ENCODE results near the gene GAS7.
"Not testable (repeated sequence)": the region's sequence is repeated elsewhere in the genome, so short reads cannot be mapped to it uniquely, and the experiment has no call there.

The GAS7 gene

DNA sequence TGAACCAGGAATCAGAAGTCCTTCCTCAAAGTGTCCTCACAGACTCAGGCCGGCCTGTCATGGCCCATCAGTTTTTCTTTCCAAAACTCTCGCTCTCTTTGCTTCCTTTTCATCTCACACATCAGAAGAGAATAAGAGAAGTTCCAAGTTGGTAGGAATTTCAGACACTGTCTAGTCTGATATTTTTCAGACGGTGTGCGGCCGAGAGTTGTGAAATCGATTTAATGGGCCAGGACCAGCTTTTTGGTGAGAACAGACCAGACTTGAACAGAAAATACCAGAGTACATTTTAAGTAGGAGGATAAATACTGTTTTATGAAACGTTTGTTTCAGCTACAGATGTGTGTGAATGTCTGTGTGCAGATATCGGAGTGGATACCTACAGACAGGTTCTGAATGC lies 268.5 kb downstream of the GAS7 start:
- DNase-seq (ENCODE audit: low read depth), result no peak
- TF ChIP-seq, protein P1, sequence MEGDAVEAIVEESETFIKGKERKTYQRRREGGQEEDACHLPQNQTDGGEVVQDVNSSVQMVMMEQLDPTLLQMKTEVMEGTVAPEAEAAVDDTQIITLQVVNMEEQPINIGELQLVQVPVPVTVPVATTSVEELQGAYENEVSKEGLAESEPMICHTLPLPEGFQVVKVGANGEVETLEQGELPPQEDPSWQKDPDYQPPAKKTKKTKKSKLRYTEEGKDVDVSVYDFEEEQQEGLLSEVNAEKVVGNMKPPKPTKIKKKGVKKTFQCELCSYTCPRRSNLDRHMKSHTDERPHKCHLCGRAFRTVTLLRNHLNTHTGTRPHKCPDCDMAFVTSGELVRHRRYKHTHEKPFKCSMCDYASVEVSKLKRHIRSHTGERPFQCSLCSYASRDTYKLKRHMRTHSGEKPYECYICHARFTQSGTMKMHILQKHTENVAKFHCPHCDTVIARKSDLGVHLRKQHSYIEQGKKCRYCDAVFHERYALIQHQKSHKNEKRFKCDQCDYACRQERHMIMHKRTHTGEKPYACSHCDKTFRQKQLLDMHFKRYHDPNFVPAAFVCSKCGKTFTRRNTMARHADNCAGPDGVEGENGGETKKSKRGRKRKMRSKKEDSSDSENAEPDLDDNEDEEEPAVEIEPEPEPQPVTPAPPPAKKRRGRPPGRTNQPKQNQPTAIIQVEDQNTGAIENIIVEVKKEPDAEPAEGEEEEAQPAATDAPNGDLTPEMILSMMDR (IDR thresholded peaks at IDR 0.05; ENCODE audit: low read depth, low read length, missing control alignments), result no peak
- H3K4me3 ChIP-seq (ENCODE audit: low read depth, low read length), result no peak overlapping the region

DNA sequence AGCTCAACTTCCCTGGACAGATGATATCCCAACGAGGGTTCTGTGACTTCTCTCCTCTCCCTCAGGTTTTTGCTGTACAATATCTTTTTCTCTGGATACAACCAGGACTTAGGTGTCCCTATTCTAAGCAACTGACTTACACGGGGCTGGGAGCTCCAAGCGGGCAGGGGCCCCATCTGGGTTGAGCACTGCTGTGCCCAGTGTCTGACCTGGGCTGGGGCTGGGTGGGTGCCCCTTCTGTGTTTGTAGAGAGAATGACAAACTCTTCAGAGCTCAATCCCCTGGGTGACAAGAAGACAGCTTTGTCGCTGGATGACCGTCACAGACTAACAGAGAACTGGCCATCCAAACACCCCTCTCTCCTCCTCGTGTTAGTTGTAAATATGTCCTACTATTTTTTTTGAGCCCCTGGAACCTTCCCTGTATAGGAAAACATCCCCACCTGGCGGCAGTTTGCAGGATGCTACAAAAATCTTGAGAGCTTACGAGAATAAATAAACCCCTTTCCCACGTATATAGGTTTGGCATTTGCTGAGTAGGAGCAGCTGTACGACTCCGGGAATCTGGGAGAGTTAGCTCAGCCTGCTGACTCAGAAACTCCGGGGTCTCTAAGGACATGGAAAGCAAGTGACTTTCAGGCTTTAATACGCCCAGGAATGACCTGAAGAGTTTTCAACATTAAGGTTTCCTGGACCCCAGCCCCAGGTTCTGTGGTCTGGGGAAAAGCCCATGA lies 269.6 kb downstream of the GAS7 start:
- H3K4me3 ChIP-seq (ENCODE audit: low read depth, low read length), result no peak overlapping the region
- TF ChIP-seq, protein P1 (IDR thresholded peaks at IDR 0.05; ENCODE audit: low read depth, low read length, missing control alignments), result peak; percentile 14
- DNase-seq (ENCODE audit: low read depth), result no peak

DNA sequence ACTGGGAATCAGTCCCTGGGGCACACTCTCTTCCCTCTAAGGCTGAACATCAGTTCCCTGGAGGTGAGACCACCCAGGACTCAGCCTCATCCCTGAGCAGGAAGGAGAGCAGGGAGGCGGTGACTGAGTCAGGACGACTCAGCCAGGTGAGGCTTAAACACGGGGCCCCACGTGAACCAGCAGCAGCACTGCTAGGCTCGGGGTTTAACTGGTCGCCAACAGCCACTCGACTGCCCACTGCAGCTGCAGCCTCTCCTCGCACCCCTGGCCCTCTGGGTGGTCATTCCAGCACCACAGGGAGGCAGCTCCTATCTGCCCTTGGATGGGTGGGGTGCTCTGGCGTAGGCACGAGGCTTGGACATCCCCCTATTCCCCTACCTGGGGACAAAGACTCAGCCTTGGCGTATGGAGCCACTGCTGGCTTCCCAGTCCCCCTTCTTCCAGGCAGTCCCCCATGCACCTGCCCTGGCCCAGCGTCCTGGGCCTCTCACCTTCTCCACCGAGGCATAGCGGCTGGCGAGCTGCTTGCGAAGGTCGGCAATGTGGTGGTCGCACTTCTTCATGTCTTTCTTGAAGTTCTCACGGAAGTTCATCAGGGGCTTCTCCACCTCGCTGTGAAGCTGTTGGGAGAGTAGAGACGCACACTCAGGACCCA lies 272.1 kb downstream of the GAS7 start:
- no peak overlapping the region for H3K4me3 ChIP-seq (ENCODE audit: low read depth, low read length)
- no peak for DNase-seq (ENCODE audit: low read depth)
- TF ChIP-seq, protein P1 (IDR thresholded peaks at IDR 0.05; ENCODE audit: low read depth, low read length, missing control alignments), result no peak

DNA sequence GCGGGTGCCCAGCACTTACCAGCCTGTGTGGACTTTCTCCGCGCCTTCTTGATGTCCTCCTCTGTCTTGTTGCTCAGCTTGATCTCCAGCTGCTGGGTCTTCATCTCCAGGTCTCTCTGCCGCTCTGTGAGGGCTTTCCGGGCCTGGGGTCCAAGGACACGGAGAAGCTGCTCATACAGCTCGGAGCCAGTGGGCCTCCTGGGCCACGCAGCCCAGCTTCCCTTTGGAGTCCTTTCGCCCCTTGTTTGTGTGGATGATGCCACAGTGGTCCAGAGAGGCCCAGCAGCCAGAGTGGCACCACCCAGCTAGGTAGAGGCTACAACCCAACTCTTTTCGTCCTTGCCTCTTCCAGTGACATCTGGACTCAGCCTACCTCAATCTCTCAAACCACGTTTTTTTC lies 272.9 kb downstream of the GAS7 start:
- TF ChIP-seq, protein P1 (IDR thresholded peaks at IDR 0.05; ENCODE audit: low read depth, low read length, missing control alignments), result no peak
- DNase-seq (ENCODE audit: low read depth), result no peak
- H3K4me3 ChIP-seq (ENCODE audit: low read depth, low read length), result no peak overlapping the region

DNA sequence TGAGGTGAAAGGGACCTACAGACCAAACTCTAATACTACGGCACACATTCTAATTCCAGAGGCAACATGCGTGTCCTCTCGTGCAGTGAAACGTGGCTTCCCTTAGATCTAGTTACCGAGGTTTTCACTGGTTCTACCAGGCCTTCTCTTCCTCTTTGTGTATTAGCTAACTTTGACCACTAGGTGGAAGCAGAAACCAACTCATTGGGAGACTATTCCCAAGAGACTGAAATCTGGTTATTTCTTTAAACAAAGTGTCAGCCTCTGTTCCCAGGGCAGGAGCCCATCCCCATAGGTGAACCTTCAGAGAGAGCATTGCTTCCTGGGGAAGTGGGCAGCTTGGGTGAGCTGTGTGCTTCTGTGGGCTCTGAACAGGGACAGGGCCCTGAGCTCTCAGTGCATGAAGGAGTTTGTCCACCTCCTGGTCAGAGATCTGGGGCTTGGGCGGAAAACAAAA lies 273.6 kb downstream of the GAS7 start:
- DNase-seq (ENCODE audit: low read depth), result peak; percentile 30
- TF ChIP-seq, protein P1 (IDR thresholded peaks at IDR 0.05; ENCODE audit: low read depth, low read length, missing control alignments), result peak; percentile 81
- no peak overlapping the region for H3K4me3 ChIP-seq (ENCODE audit: low read depth, low read length)

DNA sequence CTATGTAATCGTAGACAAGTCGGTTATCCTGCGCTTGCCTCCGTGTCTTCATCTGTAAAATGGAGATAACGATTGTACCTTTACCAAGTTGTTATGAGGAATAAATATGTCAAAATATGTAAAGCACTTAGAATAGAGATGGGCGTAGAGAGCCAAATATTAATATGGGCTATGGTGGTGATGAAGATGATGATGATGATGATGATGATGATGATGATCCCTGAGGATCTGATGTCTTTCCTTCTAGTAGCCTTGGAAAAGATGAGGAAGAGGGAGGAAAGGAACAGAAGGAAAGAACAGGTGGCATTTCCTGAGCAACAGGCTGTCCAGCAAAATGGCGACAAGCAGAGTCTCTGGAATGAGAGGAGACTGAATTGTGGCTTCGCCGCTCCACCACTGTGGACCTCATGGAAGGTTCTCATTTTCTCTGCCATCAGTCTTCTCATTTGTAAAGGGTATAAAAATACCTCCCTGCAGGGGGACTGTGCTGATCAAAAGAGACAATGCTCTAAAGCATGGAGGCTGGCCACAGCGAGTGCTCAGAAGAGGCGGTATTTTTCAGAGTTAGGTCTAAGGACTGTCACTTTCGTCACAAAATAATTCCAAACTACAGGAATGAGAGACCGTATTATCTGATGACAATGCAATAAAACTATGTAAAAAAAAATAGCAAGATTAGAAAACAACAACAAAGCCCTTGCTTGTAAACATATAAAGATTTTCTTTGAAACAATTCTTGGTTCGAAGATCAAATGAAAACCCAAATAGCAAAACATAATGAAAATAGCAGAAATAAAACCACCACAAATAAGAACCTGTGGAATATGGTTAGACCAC lies 276.2 kb downstream of the GAS7 start:
- no peak for DNase-seq (ENCODE audit: low read depth)
- TF ChIP-seq, protein P1 (IDR thresholded peaks at IDR 0.05; ENCODE audit: low read depth, low read length, missing control alignments), result no peak
- no peak overlapping the region for H3K4me3 ChIP-seq (ENCODE audit: low read depth, low read length)

DNA sequence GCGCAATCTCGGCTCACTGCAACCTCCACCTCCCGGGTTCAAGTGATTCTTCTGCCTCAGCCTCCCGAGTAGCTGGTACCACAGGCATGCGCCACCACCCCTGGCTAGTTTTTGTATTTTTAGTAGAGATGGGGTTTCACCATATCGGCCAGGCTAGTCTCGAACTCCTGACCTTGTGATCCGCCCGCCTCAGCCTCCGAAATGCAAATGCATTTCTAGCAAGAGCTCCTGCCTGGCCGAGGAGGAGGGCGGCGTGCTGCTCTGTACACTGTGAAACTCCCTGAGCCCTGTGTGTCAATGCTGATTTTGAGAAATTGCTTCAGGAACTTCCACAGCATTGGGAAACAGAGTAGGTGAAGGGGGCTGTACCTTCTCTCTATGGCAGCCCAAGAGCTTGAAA lies 277.2 kb downstream of the GAS7 start:
- H3K4me3 ChIP-seq (ENCODE audit: low read depth, low read length); DNase-seq (ENCODE audit: low read depth): not testable (repeated sequence)

All from GM12864 (cell line).